HG02884 (cell line): Measurements from ENCODE around the gene MORN5.

Source experiments
- ATAC-seq: cut with Tn5 transposase; IDR thresholded peaks from one replicate; pipeline ENCODE4 v1.9.1; 2021; ENCODE audit warnings: mild to moderate bottlenecking, moderate library complexity; ENCODE audit not compliant: unreplicated experiment

Gene MORN5

DNA sequence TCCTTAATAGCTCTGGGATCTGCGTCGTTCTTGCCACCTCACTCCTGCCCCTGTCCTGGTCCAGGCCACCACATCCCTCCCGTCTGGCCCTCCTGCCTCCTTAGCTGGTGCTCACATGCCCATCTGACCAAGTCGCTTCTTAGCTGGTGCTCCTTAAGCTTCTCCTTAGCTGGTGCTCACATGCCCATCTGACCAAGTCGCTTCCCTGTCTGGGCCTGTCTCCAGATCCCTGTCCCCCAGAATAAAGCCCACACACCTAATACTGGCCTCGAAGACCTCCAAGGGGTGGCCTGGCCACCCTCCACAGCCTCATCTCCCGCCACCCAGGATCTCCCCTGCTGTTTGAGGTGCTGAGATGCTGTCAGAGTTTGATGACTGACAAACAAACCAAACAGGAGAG lies 35.2 kb upstream of the MORN5 start:
- no peak for ATAC-seq

DNA sequence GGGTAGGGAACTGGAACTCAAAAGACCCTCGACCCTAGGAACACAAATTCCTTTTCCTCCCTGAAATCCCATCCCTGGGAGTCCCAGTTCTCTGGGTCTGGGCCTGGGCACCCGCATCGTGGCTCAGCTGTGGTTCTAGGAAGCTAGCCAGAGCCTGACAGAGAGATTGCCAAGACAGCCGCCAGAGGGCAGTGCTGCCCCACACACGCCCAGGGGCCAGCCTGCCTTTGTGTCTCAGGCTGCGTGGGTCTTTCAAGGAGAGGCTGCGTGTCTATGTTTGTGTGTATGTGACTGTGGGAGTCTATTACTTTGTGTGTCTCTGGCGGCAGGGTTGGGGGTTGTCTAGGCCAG lies 34.6 kb upstream of the MORN5 start:
- no peak for ATAC-seq

DNA sequence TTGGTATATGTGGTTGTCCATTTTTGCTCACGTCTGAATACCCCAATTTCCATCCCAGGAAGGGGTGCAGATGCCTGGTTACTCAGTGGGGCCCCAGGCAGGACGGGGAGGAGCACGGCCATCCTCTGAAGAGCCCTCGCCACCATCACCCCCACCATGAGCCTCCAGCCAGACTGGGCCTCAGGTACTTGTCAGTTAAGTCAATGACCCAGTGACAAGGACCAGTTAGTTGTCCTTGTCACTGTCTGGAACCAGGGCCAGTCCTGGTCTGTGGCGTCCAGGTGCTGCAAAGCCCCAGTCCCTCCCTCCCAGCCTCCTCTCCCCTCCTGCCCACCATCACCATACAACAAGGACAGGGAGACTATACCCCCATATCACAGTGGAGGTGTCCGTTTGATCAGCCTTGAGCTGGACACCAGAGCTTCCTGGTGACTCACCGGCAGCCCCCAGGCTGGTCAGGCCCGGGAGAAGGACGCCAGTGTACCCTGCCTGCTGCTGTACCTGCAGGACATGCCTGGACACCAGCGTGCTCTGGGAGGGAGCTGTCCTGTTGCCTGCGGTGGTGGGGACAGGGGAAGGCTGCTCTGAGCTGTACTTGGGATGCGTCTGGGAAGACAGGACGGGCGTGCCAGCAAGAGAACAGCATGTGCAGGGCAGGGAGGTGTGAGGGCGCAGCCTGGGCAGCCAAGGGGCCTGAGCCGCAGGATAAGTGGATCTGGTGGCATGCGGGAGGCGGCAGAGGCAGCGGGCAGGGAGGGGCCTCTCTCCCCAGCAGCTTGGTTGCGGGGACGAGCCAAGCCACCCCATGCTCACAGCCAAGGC lies 34.0 kb upstream of the MORN5 start:
- ATAC-seq, result no peak

DNA sequence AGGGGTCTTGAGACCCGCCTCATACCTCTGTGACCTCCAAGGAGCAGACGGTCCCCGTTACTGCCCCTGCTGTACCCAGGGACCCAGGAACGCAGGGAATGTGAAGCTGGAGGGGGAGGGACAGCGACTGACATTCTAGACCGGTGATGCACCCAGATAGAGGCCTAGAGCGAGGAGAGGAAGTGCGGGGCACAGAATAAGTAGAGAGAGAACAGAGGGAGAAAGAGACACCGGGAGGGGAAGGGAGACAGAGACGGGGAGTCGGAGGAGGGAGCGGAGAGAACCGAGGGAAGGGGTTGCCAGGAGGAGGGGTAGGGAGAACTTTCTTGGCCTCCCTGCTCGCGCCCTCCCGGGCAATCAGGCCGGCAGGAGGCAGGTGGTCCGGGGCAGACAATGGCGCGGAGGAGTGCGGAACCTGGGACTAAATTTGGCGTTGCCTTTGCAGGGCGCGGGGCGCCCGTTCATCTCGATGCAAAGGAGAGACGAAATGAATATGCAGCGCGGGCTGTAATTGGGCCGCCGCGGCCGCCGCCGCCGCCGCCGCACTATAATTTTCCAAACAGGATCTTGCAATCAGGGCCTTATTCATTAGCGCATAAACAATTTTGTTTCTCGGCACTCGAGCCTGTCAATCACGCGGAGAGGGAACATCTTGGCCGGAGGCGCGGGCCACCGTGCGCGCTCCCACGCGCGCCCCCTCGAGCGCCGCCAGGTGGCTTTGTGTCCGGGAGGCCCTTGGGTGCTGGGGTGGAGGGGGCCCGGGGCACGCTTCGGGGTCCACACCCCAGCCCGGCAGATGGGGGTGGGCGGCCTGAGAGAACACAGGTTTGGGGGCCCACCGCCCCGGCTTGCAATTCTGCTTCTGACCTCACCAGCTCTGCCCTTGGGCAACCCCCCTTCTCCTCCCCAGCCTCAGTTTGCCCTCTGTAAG lies 33.1 kb upstream of the MORN5 start:
- no peak for ATAC-seq

DNA sequence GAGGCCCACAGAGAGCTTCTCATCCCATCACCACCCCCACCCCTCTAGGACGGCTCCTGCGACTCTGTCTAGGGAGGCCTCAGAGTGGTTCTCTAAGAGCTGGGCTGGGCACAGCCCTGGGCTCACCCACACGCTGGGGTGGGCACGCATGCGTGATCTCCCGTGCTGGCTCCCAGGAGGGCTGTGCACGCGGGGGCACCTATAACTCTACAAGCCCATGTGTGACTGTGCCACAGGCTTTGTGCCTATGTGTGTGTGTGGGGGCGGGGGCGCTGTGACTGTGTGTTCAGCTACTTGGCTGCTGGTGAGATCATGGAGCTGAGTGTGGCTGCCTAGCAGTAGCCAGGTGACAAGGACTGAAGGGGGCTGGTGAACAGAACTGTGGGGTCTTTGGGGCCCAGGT lies 32.3 kb upstream of the MORN5 start:
- no peak for ATAC-seq

DNA sequence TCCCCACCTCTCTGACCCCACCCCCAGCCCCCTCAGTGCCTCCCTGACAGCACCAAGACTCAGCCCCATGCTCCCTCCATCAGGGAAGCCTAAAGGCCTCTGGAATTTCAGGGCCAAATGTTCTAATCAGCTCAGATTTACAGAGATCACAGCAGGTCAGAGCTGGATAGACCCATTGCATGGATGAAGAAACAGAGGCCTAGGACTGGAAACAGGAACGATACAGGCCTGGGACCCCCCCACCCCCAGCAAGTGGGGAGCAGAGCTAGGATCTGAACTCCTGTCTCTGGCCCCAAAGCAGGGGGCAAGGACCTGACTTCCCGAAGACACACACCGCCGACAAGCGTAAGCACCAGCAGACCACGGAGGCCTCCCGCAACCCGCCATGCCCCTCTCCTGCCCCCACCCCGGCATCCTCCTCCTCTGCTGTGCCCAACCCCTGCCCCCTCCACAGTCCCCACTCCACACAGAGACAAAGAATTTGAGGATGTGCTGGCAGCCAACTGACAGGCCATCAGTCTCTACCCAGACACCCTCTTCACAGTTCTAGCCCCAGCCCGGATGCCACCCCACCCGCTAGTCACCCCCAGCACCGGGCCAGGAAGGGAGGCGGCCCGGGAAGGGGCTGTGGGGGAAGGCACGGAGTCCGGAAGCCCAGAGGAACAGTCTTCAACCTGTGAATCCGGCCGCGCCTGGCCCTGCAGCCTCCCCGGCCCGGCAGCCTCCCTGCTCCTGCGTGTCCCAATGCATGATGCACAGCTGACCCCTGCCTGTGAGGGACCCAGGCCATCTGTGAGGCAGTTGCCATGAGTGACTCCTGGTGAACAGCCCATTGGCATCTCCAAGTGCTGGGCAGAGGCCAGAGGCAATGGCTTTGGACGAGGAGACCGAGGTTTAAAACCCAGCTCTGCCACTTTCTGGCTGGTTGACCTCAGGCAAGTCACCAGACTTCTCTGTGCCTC lies 31.4 kb upstream of the MORN5 start:
- ATAC-seq, result no peak

DNA sequence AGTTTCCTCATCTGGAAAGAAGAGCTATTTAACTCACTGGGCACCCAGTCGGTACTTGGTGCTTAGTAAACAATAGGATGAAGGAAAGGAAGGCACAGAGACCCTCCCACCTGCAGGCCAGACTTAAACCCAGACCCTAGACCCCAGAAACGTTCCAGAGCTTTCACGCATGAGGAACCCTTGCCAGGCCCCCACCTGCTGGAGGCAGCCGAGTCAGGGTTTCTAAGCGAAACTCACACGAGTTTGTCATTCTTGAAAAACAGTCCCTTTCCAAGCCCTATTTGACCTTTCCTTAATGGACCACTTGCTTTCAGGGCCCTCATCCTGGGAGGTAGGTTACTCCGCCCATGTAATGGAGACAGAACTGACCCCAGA lies 30.8 kb upstream of the MORN5 start:
- no peak for ATAC-seq

DNA sequence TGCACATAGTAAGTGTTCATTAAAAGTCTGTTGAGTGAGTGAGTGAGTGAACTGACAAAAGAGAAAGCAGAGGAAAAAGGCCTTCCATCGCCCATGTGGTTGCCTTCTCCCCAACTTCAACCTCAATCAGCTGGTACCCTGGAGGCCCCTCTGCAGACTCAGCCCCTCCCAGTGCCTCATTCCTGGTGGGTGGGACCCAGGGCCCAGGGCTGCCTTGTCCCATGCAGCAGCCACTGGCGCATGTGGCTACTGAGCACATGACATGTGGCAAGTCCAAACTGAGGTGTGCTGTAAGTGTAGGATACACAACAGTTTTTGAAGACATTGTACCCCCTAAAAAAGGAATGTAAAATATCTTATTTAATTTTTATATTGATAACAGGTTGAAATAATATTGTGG lies 29.7 kb upstream of the MORN5 start:
- no peak for ATAC-seq

DNA sequence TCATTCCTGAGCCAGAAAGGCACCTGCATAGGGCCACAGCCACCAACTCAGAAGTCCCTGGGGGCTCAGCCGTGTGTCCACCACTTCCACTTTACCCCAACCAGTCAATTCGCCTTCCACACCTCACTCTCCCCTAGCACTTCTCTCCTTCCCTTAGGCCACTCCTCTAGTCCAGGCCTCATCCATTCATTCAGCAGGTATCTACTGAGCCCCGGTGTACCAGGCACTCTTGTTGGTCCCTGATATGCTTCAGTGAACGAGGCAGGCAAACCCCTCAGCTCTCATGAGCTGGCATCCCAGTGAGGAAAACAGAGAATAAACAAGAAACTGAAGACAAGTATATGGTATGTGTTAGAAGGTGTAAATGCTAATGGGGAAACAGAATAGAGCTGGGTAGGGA lies 28.9 kb upstream of the MORN5 start:
- no peak for ATAC-seq

DNA sequence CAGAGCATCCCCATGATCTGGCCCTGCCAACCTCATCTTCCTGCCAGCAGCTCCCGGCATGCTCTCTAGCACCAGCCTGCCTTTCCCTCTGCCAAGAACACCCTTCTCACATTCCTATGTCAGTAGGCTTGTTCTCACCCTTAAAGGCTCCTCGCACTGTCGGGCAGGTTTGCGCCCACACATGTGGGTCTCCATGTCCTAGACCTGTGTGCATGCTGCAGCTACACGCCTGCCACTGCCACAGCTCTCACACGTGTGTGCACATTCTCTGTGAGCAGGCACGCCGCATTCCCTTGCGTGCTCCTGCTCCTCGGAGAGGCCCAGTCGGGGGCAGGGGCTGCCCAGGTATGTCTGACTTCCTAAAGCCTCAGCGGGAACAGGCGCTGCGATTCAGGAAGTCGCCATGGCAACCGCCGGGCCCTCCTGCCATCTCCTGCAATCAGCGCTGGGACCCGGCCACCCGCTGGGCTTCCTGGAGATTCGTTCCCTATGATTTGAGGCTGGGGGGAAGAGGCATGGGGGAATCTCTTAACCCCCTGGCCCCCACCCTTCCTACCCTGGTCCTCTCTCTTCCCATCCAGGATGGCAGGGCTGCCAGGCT lies 28.2 kb upstream of the MORN5 start:
- ATAC-seq, result no peak

DNA sequence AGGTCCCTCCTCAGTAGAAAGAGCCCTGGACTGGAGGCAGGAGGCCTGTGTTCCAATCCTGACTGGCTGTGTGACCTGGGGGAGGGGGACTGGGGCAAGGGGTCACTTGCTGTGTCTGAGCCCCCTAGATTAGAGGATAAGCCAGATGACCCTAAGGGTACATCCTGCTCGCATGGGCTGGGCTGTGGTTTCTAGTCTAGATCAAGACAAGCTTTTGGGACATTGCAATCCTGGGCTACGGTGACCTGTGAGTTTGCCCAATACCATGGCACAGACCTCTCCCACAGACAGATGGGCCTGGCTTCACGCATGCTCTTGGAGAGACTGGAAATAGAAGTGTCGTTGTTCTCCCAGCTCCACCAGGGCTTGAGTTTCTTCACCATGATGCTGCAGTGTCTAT lies 27.2 kb upstream of the MORN5 start:
- no peak for ATAC-seq

DNA sequence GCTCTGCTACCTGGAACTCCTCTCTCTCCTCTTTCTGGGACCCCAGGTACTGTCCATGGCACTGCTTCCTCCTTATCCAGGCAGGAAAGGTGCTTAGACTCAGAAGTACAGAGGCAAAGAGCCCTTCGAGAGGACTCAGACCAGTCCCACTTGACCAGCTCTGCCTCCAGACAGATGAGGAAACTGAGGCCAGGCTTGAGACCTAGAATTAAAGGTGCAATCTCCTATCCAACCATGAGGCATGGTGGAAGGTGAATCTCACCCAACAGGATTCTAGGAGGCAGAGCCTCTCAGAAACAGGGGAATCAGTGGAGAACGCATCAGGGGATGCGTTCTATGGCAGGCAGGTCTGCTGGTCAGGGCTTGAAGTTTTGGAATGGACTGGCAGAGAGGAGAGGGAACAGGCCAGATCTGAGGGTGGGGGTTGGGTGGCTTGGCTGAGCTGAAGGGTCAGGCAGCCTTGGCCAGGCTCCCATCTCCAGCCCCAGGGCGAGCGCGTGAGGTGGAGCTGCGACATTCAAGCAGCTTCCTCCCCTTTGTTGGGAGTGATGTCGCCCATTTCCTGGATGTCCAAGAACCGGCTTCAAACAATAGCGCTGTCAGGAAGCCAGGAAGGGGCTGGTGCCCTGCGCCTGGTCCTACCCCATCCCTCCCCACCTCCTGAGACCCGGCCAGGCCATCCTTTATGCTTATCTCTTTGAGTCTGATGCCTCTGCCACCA lies 26.3 kb upstream of the MORN5 start:
- no peak for ATAC-seq

DNA sequence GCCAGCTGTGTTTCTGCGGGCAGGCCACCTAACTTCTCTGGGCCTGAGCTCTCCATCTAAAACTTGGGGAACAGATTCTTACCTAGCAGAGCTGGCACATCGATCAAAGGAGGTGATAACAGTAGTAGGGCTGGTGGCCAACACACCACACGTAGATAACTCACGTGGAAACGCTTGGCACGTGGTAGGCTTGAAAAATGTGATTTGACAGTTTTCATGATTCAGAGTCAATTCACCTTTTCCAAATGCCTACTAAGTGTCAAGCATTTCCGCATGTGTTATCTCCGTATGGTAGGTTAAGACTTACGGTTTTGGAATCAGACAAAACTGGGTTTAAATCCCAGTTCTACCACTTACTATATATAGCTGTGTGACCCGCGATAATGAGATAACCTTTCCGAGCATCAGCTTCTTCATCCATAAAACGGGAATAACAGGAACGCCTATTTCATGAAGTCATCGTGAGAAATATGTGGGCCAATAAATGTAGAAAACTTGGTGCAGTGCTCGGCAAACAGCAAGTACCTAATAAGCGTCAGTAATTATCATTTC lies 25.6 kb upstream of the MORN5 start:
- no peak for ATAC-seq

DNA sequence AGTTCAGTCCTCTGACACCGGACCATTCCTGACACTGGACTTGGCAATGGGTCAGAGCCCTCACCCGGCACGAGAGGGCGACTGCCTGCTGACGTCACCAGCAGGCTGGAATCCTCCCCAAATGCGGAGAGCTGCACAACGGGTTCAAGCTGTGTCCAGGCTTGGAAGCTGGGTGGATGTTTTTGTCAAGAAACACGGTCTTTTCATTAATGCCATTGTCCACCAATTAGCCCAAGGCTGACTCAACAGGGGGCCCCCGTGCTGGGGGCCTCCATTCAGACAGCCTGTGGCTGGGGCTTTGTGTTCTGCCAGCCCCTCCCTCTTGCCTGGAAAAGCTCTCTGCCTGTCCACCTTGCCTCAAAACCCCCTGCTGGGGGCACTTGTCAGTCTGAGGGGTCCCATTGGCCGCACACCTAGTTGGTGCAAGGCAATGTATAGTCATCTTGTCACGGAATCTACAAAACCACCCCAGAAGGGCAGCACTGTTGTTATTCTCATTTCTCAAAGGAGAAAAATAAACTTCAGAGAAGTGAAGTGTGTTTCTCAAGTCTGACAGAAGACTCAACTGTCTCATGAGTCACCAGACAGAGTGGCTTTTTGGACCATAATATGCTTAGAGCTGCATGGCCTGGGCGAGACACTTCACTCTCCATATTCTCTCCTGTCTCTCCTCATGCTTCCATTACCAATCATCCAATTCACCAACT lies 24.7 kb upstream of the MORN5 start:
- no peak for ATAC-seq

DNA sequence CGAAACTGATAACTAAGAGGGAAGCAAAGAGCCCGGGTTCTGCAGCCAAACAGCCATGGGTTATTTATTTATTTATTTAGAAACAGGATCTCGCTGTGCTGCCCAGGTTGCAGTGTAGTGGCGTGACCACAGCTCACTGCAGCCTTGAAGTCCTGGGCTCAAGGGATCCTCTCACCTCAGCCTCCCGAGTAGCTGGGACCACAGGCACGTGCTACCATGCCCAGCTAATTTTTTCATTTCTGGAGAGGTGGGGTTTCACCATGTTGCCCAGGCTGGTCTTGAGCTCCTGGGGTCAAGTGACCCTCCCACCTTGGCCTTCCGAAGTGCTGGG lies 24.2 kb upstream of the MORN5 start:
- ATAC-seq, result no peak

DNA sequence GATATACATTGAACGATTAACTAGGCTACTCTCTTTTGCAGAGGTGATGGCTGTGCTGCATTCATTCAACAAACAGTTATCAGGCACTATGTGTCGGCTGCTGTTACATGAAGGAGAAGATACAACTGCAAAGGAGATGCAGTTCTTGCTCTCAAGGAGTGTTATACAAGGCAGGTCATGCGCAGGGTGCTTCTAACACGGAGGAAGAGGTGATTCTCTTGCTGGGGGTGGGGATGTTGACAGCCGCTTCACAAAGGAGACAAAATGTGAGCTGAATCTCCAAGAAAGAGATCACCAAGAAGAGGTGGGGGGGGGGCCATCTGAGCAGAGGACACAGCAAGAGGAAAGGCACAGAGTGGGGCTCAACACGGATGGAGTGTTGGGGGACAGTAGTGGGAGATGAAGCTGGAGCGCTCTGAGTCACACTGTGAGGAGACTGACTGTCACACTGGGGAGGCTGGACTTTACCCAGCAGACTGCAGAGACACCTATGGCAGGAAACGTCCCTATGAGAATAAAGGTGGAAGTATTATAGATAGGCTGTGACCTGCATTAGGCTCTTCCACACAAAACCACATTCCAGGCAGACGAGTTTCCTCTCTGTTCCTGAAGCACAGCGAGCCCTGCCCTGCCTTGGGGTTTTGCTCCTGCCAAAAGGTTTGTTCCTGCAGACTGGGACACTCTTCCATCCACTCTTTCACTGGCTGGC lies 21.0 kb upstream of the MORN5 start:
- ATAC-seq, result no peak

DNA sequence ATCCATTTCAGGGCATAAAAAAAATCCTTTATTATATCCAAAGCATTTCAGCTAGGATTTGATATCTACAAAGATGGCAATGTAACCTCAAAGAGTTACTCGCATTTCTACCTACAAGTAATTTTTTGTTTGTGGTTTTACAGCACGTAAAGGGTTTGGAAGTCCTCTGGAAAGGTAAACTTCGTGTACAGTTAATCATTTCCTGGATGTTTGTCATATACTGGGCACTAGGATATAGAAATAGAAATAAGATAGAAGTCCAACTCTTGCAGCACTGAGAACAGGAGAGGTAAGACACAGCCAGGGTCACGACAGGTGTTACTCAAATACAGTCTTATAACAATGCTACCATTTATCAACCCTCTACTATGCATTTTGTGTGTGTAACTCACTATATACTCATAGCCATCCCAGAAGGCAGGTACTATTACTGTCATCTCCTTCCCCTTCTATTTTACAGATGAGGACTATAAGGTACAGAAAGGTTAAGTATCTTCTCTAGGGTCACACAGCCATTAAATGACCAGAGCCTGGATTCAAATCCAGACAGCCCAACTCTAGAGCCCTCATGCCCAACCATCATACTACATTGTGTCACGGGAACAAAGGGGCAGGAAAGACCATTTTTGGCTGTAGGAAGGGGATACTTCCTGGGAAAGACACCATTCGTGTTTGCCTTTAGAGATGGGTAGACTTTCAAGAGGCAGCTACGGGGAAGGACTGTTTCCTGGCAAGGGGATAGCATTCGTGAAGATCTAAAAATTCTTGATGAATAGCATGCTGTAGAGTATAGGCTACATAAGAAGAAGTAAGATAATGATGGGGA lies 19.1 kb upstream of the MORN5 start:
- ATAC-seq, result no peak

DNA sequence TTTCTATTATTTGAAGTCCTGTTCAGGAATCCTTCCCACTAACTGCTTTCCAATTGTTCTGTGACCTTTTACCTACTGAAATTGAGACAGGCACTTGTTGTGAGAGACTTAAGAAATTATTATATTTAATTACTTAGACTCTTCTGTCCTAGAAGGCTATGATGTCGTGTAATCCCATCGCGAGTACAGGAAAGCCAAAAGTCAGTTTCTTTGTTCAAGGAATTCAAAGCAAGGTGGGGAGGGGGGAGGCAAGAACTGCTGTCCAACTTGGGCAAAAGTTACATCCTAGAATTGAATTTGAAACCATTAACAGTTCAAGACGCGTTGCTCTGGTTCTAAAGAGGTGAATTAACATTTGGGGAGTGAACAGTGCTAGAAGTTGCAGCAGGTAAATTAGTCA lies 18.0 kb upstream of the MORN5 start:
- ATAC-seq, result no peak
